Liver (tissue), 9 donors: ENCODE data around the gene OR7G1. TPM values are rescaled to one million over a fixed set of nuclear protein-coding genes. Genes with fewer than 3 reads are reported as not detected.

Experiments used
- DNase-seq: peaks from one replicate; pipeline ENCODE4 v3.0.0-alpha.2; 2017; ENCODE audit warnings: low spot score
- H3K27ac ChIP-seq, 2 donors: one replicate each; pipeline ENCODE4 v1.7.0; 2013; ENCODE audit warnings: inconsistent platforms in 2 of 2, low read length in 2 of 2, control low read depth in 1 of 2, low read depth in 1 of 2, mild to moderate bottlenecking in 1 of 2
- H3K27me3 ChIP-seq, 4 donors: one replicate each; pipeline versions ENCODE4 v1.6.1 to v1.7.0; 2013; ENCODE audit warnings: low read length in 3 of 4, inconsistent platforms in 1 of 4, mild to moderate bottlenecking in 1 of 4, moderate library complexity in 1 of 4; ENCODE audit not compliant: control insufficient read depth in 4 of 4, insufficient read depth in 4 of 4
- H3K36me3 ChIP-seq, 4 donors: one replicate each; pipeline versions ENCODE4 v1.6.1 to v1.7.0; 2013; ENCODE audit warnings: low read length in 3 of 4, mild to moderate bottlenecking in 3 of 4, low read depth in 1 of 4, moderate library complexity in 1 of 4; ENCODE audit not compliant: control insufficient read depth in 4 of 4, insufficient read depth in 3 of 4
- H3K4me1 ChIP-seq, 4 donors: one replicate each; pipeline versions ENCODE4 v1.6.1 to v1.7.0; 2013; ENCODE audit warnings: low read length in 3 of 4, mild to moderate bottlenecking in 3 of 4, moderate library complexity in 1 of 4; ENCODE audit not compliant: control insufficient read depth in 4 of 4, insufficient read depth in 4 of 4
- H3K4me3 ChIP-seq, 3 donors: one replicate each; pipeline versions ENCODE4 v1.6.1 to v1.7.0; 2013; ENCODE audit warnings: low read length in 3 of 3, control low read depth in 1 of 3, low read depth in 1 of 3, mild to moderate bottlenecking in 1 of 3
- H3K9ac ChIP-seq, 2 donors: one replicate each; pipeline ENCODE4 v1.7.0; 2013; ENCODE audit warnings: low read length in 2 of 2, mild to moderate bottlenecking in 2 of 2, moderate library complexity in 2 of 2, control low read depth in 1 of 2, low read depth in 1 of 2
- H3K9me3 ChIP-seq, 4 donors: one replicate each; pipeline versions ENCODE4 v1.6.1 to v1.7.0; 2013; ENCODE audit warnings: low read length in 3 of 4; ENCODE audit not compliant: control insufficient read depth in 4 of 4
- ATF3 ChIP-seq: IDR thresholded peaks from 2 replicates; pipeline ENCODE4 v1.6.1; 2016; ENCODE audit warnings: antibody characterized with exemption
- EGR1 ChIP-seq, 2 donors: IDR thresholded peaks; 2 replicates each; pipeline ENCODE4 v1.6.1; 2016 to 2018; ENCODE audit warnings: antibody characterized with exemption in 2 of 2, low read depth in 2 of 2
- FOXA1 ChIP-seq: IDR thresholded peaks from 2 replicates; pipeline ENCODE4 v1.6.1; 2016; ENCODE audit warnings: antibody characterized with exemption
- FOXA2 ChIP-seq: IDR thresholded peaks from 2 replicates; pipeline ENCODE4 v1.6.1; 2016; ENCODE audit warnings: antibody characterized with exemption
- GABPA ChIP-seq, 2 donors: IDR thresholded peaks in 1 of 2; conservative IDR thresholded peaks in 1 of 2; 2 replicates each; pipeline ENCODE4 v1.6.1; 2016; ENCODE audit warnings: antibody characterized with exemption in 2 of 2, mild to moderate bottlenecking in 1 of 2, moderate library complexity in 1 of 2
- HNF4A ChIP-seq, 2 donors: conservative IDR thresholded peaks; 2 replicates each; pipeline ENCODE4 v1.6.1; 2016; ENCODE audit warnings: antibody characterized with exemption in 2 of 2, mild to moderate bottlenecking in 2 of 2
- HNF4G ChIP-seq: IDR thresholded peaks from 2 replicates; pipeline ENCODE4 v1.6.1; 2016; ENCODE audit warnings: antibody characterized with exemption
- JUND ChIP-seq, 2 donors: IDR thresholded peaks; 2 replicates each; pipeline ENCODE4 v1.6.1; 2016; ENCODE audit warnings: antibody characterized with exemption in 2 of 2
- NR2F2 ChIP-seq: IDR thresholded peaks from 2 replicates; pipeline ENCODE4 v1.6.1; 2016; ENCODE audit warnings: antibody characterized with exemption
- RAD21 ChIP-seq, 2 donors: IDR thresholded peaks; 2 replicates each; pipeline ENCODE4 v1.6.1; 2016; ENCODE audit warnings: antibody characterized with exemption in 2 of 2, mild to moderate bottlenecking in 2 of 2
- RXRA ChIP-seq, 2 donors: IDR thresholded peaks; 2 replicates each; pipeline ENCODE4 v1.6.1; 2017 to 2018; ENCODE audit warnings: antibody characterized with exemption in 2 of 2, mild to moderate bottlenecking in 1 of 2
- SP1 ChIP-seq: IDR thresholded peaks from 2 replicates; pipeline ENCODE4 v1.6.1; 2018; ENCODE audit warnings: antibody characterized with exemption, mild to moderate bottlenecking
- TAF1 ChIP-seq: conservative IDR thresholded peaks from 2 replicates; pipeline ENCODE4 v1.6.1; 2016; ENCODE audit warnings: antibody characterized with exemption, mild to moderate bottlenecking
- YY1 ChIP-seq: IDR thresholded peaks from 2 replicates; pipeline ENCODE4 v1.6.1; 2016; ENCODE audit warnings: antibody characterized with exemption, mild to moderate bottlenecking
- WGBS: extraction: QIAGEN DNeasy Blood & Tissue Kit; methylation state at CpG from one replicate; pipeline ENCODE4 v1.1.7; 2013; 5-methylcytosine and 5-hydroxymethylcytosine counted together
- polyA plus RNA-seq, 2 donors: library from polyadenylated mRNA; stranded (reverse) in 1 of 2; unstranded in 1 of 2; fragments of 200-250 nt in 1 of 2; fragments of >200 nt in 1 of 2; fragmentation: Nextera tagmentation in 1 of 2; extraction: Ambion mirVana in 1 of 2; gene quantifications; one replicate each; pipeline versions ENCODE4 v1.2.1 to v1.2.3, GENCODE V29; 2013 to 2015
- total RNA-seq, 2 donors: library from RNA; depleted of rRNA; stranded (reverse); fragments of >200 nt; gene quantifications; one replicate each; pipeline ENCODE4 v1.2.3, GENCODE V29; 2014
- TF ChIP-seq, protein P1 (sequence below): IDR thresholded peaks from 2 replicates; pipeline ENCODE4 v1.6.1; 2016; ENCODE audit warnings: antibody characterized with exemption
- TF ChIP-seq, protein P2 (sequence below): IDR thresholded peaks from 2 replicates; pipeline ENCODE4 v1.6.1; 2016; ENCODE audit warnings: antibody characterized with exemption
- TF ChIP-seq, protein P3 (sequence below): fragments of 150-350 bp; IDR thresholded peaks from 2 replicates; pipeline ENCODE4 v1.5.1; 2017; ENCODE audit warnings: improper control_type of control experiment, low read depth, low read length; ENCODE audit not compliant: missing input control
- TF ChIP-seq, protein P4 (sequence below): IDR thresholded peaks from 2 replicates; pipeline ENCODE4 v1.6.1; 2016; ENCODE audit warnings: antibody characterized with exemption, mild to moderate bottlenecking
- donor health status: healthy.
- donor health status: healthy.
- donor health status: healthy.
- donor health status: healthy.
- donor health status: healthy.

Gene OR7G1
- total and polyA plus RNA-seq, 4 donors: not detected

DNA sequence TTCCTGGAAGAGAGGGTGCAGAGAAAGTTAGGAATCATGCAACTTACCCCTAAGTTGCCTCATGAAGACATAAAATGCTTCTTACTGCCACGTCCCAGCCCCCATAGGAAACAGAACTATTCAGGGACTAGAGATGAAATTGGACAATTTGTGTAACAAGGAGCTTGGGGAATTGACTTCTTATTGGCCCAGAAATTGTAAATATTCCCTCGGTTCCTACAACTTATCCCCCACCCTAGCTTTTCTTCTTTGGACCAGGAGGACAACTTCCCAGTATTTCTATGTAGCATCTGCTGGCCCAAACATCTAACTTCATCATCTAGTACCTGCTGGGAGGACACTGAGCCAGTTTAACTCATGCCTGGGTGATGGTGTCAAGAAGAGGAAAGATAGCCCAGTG lies 28.8 kb downstream of the OR7G1 start, which contains the start of gene OR1M1:
TSS of gene OR1M1 (plus strand) at position 301 of the 400 bp plus-strand sequence. CDS start 6,184 bp downstream, outside the sequence.
- Histone ChIP-seq H3K4me3 (no peak within 1 kb of the TSS), H3K27ac (no peak within 1 kb of the TSS), H3K36me3 (no peaks in the 10 kb centered on the region), H3K9me3 (no peaks in the 10 kb centered on the region), H3K9ac (no peak within 1 kb of the TSS), H3K27me3 (no peaks in the 10 kb centered on the region), H3K4me1 (no peaks in the 10 kb centered on the region)
- DNase-seq: no peak
- 37% methylated on average over 2 of the region's 2 CpGs for WGBS
- TF ChIP-seq TAF1: no peak
- no peak for TF ChIP-seq NR2F2
- no peak for TF ChIP-seq FOXA1
- no peak for TF ChIP-seq GABPA (IDR thresholded peaks at IDR 0.05 in 1 of 2, conservative IDR thresholded peaks at IDR 0.05 in 1 of 2)
- TF ChIP-seq ATF3: no peak
- no peak for TF ChIP-seq SP1
- TF ChIP-seq HNF4A (conservative IDR thresholded peaks at IDR 0.05): no peak
- TF ChIP-seq FOXA2: no peak
- no peak for TF ChIP-seq JUND (IDR thresholded peaks at IDR 0.05)
- TF ChIP-seq, protein P1, sequence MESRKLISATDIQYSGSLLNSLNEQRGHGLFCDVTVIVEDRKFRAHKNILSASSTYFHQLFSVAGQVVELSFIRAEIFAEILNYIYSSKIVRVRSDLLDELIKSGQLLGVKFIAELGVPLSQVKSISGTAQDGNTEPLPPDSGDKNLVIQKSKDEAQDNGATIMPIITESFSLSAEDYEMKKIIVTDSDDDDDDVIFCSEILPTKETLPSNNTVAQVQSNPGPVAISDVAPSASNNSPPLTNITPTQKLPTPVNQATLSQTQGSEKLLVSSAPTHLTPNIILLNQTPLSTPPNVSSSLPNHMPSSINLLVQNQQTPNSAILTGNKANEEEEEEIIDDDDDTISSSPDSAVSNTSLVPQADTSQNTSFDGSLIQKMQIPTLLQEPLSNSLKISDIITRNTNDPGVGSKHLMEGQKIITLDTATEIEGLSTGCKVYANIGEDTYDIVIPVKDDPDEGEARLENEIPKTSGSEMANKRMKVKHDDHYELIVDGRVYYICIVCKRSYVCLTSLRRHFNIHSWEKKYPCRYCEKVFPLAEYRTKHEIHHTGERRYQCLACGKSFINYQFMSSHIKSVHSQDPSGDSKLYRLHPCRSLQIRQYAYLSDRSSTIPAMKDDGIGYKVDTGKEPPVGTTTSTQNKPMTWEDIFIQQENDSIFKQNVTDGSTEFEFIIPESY: no peak
- no peak for TF ChIP-seq RXRA (IDR thresholded peaks at IDR 0.05)
- no peak for TF ChIP-seq HNF4G
- TF ChIP-seq, protein P2, sequence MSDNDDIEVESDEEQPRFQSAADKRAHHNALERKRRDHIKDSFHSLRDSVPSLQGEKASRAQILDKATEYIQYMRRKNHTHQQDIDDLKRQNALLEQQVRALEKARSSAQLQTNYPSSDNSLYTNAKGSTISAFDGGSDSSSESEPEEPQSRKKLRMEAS: no peak

DNA sequence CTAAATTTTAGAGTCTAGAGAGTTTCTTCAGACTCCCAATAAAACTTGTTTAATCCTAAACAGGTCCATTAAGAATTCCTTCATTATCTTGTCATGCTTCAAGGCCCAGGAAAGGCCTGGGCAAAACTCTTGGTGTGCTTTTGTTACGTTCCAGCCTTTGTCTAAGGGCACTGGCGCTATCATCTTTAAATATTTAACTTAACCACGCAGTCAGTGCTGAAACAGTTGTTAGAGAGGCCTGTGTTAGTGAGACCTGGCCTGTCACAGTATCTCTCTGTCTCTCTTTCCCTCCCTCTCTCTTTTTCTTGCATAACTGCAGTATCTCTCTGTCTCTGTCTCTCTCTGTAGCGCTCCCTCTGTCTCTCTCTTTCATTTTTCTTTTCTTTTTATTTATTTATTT lies 36.9 kb downstream of the OR7G1 start:
- H3K27ac ChIP-seq: no peak overlapping the region
- H3K9ac ChIP-seq: no peak overlapping the region
- H3K27me3 ChIP-seq: no peaks in the 10 kb centered on the region
- no peak overlapping the region for H3K4me3 ChIP-seq
- H3K4me1 ChIP-seq: no peaks in the 10 kb centered on the region
- no peaks in the 10 kb centered on the region for H3K9me3 ChIP-seq
- 77% methylated on average over 4 of the region's 4 CpGs for WGBS
- no peak for DNase-seq
- no peak for TF ChIP-seq HNF4A (conservative IDR thresholded peaks at IDR 0.05)
- no peak for TF ChIP-seq EGR1 (IDR thresholded peaks at IDR 0.05; ENCODE audit: low read depth in 2 of 2)
- TF ChIP-seq YY1: no peak
- TF ChIP-seq RAD21 (IDR thresholded peaks at IDR 0.05): no peak
- no peak for TF ChIP-seq HNF4G
- TF ChIP-seq, protein P1: no peak
- no peak for TF ChIP-seq JUND (IDR thresholded peaks at IDR 0.05)
- TF ChIP-seq, protein P3, sequence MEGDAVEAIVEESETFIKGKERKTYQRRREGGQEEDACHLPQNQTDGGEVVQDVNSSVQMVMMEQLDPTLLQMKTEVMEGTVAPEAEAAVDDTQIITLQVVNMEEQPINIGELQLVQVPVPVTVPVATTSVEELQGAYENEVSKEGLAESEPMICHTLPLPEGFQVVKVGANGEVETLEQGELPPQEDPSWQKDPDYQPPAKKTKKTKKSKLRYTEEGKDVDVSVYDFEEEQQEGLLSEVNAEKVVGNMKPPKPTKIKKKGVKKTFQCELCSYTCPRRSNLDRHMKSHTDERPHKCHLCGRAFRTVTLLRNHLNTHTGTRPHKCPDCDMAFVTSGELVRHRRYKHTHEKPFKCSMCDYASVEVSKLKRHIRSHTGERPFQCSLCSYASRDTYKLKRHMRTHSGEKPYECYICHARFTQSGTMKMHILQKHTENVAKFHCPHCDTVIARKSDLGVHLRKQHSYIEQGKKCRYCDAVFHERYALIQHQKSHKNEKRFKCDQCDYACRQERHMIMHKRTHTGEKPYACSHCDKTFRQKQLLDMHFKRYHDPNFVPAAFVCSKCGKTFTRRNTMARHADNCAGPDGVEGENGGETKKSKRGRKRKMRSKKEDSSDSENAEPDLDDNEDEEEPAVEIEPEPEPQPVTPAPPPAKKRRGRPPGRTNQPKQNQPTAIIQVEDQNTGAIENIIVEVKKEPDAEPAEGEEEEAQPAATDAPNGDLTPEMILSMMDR: no peak
- TF ChIP-seq, protein P4, sequence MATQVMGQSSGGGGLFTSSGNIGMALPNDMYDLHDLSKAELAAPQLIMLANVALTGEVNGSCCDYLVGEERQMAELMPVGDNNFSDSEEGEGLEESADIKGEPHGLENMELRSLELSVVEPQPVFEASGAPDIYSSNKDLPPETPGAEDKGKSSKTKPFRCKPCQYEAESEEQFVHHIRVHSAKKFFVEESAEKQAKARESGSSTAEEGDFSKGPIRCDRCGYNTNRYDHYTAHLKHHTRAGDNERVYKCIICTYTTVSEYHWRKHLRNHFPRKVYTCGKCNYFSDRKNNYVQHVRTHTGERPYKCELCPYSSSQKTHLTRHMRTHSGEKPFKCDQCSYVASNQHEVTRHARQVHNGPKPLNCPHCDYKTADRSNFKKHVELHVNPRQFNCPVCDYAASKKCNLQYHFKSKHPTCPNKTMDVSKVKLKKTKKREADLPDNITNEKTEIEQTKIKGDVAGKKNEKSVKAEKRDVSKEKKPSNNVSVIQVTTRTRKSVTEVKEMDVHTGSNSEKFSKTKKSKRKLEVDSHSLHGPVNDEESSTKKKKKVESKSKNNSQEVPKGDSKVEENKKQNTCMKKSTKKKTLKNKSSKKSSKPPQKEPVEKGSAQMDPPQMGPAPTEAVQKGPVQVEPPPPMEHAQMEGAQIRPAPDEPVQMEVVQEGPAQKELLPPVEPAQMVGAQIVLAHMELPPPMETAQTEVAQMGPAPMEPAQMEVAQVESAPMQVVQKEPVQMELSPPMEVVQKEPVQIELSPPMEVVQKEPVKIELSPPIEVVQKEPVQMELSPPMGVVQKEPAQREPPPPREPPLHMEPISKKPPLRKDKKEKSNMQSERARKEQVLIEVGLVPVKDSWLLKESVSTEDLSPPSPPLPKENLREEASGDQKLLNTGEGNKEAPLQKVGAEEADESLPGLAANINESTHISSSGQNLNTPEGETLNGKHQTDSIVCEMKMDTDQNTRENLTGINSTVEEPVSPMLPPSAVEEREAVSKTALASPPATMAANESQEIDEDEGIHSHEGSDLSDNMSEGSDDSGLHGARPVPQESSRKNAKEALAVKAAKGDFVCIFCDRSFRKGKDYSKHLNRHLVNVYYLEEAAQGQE: no peak
- TF ChIP-seq FOXA2: no peak
- TF ChIP-seq FOXA1: no peak
- no peak for TF ChIP-seq ATF3
- TF ChIP-seq NR2F2: no peak
- no peaks in the 10 kb centered on the region for H3K36me3 ChIP-seq
